ENCODE data around the gene FDCSP. TPM values are rescaled to one million over a fixed set of nuclear protein-coding genes. Genes with fewer than 3 reads are reported as not detected.

FDCSP gene
- total and polyA plus RNA-seq, 10 of the 15 experiments (the other 5 are each of a cell fraction or from before 2014, with no cell fraction given), result not detected

DNA sequence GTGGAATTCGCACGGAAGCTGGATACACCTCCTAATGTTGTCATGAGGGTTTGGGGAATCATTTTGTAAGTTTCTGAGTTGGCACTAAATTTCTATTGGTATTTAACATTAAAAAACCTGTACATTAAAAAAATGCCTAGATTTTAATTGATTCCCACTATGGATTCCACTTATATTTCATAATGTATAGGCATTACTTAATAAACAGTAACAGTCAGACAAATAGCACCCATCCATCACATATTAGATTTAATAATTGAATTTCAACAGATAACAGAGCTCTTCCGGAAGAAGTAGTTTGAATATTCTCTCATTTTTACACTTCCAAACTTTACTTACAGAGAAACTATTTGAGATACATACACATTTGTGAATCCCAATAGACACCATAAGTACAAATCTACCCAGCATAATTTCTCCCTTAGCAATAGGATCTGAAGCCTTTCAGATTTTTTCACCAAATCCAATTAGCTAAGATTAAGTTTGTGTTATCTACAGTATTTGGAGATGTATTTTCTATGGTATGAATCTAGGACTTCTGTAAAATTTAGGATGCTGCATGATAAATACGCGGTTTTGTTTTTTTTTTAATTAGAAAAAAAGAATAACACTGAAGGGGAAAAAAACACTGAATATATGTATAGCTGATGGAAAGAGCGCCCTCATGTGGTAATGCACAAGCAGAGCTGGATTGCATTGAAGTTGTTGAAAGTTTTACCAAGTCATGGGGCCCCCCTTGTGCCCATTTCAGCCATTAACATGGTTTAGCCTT lies 42.6 kb upstream of the FDCSP start:
- intact Hi-C loops (cut with micrococcal nuclease; ENCODE audit: unreplicated experiment), result loop anchor here (1.0 to 2.0 kb wide), 4 partner anchors 287 to 495 kb away; no protein-coding TSS in a partner anchor
- Histone ChIP-seq H3K4me2 (ENCODE audit: control insufficient read depth, insufficient read depth) (no peak overlapping the region), H3K4me3 (no peak overlapping the region), H3K36me3 (ENCODE audit: control insufficient read depth in 2 of 2, insufficient read depth in 2 of 2, low read length in 1 of 2) (no peaks in the 10 kb centered on the region), H3K4me1 (ENCODE audit: control insufficient read depth, insufficient read depth, low read length) (no peaks in the 10 kb centered on the region), H4K20me1 (ENCODE audit: control insufficient read depth, insufficient read depth) (no peaks in the 10 kb centered on the region), H3K9ac (ENCODE audit: control insufficient read depth, insufficient read depth, low read length) (no peak overlapping the region), H2AFZ (ENCODE audit: control insufficient read depth, low read depth, low read length) (no peak overlapping the region), H3K9me3 (replicated peaks; ENCODE audit: control insufficient read depth, insufficient read depth, low read length) (no peaks in the 10 kb centered on the region), H3K27me3 (replicated peaks in 1 of 2; ENCODE audit: control insufficient read depth in 2 of 2, insufficient read depth in 2 of 2, low read length in 1 of 2) (no peaks in the 10 kb centered on the region), H3K27ac (ENCODE audit: control insufficient read depth, insufficient read depth) (no peak overlapping the region), H3K79me2 (ENCODE audit: control insufficient read depth, insufficient read depth, low read length) (no peaks in the 10 kb centered on the region)
- 16% methylated on average over 6 of the region's 6 CpGs for WGBS (ENCODE audit: insufficient coverage, insufficient replicate concordance, low lambda C conversion rate, missing lambda C conversion rate)
- ChIA-PET SMC1A (ENCODE audit: uncharacterized antibody, unreplicated experiment) (interaction anchor here (0.6 to 1.8 kb wide), 13 partner anchors 11 to 1345 kb away, joined by 3 to 17 read pairs (median 4); no protein-coding TSS in a partner anchor), POLR2A (no interaction called here), CTCF (interaction anchor here (0.6 to 4.6 kb wide), 30 partner anchors 9 to 1186 kb away, joined by 3 to 36 read pairs (median 4); partner anchors contain the start of gene ODAM), RAD21 (ENCODE audit: unreplicated experiment) (interaction anchor here (0.8 to 2.4 kb wide), 8 partner anchors 13 to 865 kb away, joined by 3 to 18 read pairs (median 4); no protein-coding TSS in a partner anchor)
- no TSS peak for BruUV-seq (replicated peaks)
- peak; percentile 65 for FAIRE-seq
- in situ Hi-C loops (cut with MboI), result loop anchor here (5.0 kb wide), 1 partner anchor 491 kb away; no protein-coding TSS in a partner anchor
- peak; percentile 93 for ATAC-seq
- no peak for DNase-seq (ENCODE audit: low read depth, low spot score)
- no peak for TF ChIP-seq MYB (IDR thresholded peaks at IDR 0.05; ENCODE audit: borderline replicate concordance, low read depth, low read length)
- no peak for TF ChIP-seq CHD4 (IDR thresholded peaks at IDR 0.05)
- TF ChIP-seq CREB1 (IDR thresholded peaks at IDR 0.05; ENCODE audit: low read depth), result no peak
- TF ChIP-seq IKZF2 (IDR thresholded peaks at IDR 0.05), result no peak
- peak; percentile 75 for TF ChIP-seq RAD21 (IDR thresholded peaks at IDR 0.05; ENCODE audit: insufficient read depth, low read depth, low read length)
- TF ChIP-seq SMC3 (IDR thresholded peaks at IDR 0.05; ENCODE audit: borderline replicate concordance, low read length), result peak; percentile 72; the same call in 1 of the 2 replicates
- TF ChIP-seq SMARCA5 (IDR thresholded peaks at IDR 0.05), result no peak
- TF ChIP-seq MYC (IDR thresholded peaks at IDR 0.05; ENCODE audit: insufficient read depth, insufficient read length, insufficient replicate concordance, low read length, severe bottlenecking), result no peak
- TF ChIP-seq, protein P1, sequence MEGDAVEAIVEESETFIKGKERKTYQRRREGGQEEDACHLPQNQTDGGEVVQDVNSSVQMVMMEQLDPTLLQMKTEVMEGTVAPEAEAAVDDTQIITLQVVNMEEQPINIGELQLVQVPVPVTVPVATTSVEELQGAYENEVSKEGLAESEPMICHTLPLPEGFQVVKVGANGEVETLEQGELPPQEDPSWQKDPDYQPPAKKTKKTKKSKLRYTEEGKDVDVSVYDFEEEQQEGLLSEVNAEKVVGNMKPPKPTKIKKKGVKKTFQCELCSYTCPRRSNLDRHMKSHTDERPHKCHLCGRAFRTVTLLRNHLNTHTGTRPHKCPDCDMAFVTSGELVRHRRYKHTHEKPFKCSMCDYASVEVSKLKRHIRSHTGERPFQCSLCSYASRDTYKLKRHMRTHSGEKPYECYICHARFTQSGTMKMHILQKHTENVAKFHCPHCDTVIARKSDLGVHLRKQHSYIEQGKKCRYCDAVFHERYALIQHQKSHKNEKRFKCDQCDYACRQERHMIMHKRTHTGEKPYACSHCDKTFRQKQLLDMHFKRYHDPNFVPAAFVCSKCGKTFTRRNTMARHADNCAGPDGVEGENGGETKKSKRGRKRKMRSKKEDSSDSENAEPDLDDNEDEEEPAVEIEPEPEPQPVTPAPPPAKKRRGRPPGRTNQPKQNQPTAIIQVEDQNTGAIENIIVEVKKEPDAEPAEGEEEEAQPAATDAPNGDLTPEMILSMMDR (IDR thresholded peaks at IDR 0.05 in 2 of 3, conservative IDR thresholded peaks at IDR 0.05 in 1 of 3; ENCODE audit: control insufficient read depth in 2 of 3, extremely low read depth in 1 of 3, insufficient read depth in 1 of 3, low read depth in 3 of 3, low read length in 3 of 3), result peak; percentile 62 to 74 (median 73)
- TF ChIP-seq, protein P2, sequence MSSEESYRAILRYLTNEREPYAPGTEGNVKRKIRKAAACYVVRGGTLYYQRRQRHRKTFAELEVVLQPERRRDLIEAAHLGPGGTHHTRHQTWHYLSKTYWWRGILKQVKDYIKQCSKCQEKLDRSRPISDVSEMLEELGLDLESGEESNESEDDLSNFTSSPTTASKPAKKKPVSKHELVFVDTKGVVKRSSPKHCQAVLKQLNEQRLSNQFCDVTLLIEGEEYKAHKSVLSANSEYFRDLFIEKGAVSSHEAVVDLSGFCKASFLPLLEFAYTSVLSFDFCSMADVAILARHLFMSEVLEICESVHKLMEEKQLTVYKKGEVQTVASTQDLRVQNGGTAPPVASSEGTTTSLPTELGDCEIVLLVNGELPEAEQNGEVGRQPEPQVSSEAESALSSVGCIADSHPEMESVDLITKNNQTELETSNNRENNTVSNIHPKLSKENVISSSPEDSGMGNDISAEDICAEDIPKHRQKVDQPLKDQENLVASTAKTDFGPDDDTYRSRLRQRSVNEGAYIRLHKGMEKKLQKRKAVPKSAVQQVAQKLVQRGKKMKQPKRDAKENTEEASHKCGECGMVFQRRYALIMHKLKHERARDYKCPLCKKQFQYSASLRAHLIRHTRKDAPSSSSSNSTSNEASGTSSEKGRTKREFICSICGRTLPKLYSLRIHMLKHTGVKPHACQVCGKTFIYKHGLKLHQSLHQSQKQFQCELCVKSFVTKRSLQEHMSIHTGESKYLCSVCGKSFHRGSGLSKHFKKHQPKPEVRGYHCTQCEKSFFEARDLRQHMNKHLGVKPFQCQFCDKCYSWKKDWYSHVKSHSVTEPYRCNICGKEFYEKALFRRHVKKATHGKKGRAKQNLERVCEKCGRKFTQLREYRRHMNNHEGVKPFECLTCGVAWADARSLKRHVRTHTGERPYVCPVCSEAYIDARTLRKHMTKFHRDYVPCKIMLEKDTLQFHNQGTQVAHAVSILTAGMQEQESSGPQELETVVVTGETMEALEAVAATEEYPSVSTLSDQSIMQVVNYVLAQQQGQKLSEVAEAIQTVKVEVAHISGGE (CRISPR knock-in tag; IDR thresholded peaks at IDR 0.05), result no peak
- TF ChIP-seq EZH2 (IDR thresholded peaks at IDR 0.05; ENCODE audit: borderline replicate concordance, control insufficient read depth, low read depth, low read length), result no peak
- no peak for TF ChIP-seq ZBED1 (IDR thresholded peaks at IDR 0.05; ENCODE audit: borderline replicate concordance)
- TF ChIP-seq YBX1 (IDR thresholded peaks at IDR 0.05), result no peak
- peak; percentile 47; the same call in 1 of the 2 replicates for TF ChIP-seq ZNF384 (IDR thresholded peaks at IDR 0.05; ENCODE audit: borderline replicate concordance, low read depth, low read length)
- TF ChIP-seq YY1 (IDR thresholded peaks at IDR 0.05; ENCODE audit: low read depth, low read length), result 0 out of 2 replicates have a peak, but pooled peaks have one; percentile 32
